Smooth muscle cell of the coronary artery (primary cell): ENCODE measurements around the gene EIF3D. TPM values are rescaled to one million over a fixed set of nuclear protein-coding genes. Genes with fewer than 3 reads are reported as not detected.

ENCODE experiments used
- total RNA-seq: library from RNA; depleted of rRNA; stranded (reverse); fragments of >200 nt; gene quantifications from 2 replicates; pipeline ENCODE4 v1.2.3, GENCODE V29; 2014; ENCODE audit warnings: low replicate concordance

The EIF3D gene, protein sequence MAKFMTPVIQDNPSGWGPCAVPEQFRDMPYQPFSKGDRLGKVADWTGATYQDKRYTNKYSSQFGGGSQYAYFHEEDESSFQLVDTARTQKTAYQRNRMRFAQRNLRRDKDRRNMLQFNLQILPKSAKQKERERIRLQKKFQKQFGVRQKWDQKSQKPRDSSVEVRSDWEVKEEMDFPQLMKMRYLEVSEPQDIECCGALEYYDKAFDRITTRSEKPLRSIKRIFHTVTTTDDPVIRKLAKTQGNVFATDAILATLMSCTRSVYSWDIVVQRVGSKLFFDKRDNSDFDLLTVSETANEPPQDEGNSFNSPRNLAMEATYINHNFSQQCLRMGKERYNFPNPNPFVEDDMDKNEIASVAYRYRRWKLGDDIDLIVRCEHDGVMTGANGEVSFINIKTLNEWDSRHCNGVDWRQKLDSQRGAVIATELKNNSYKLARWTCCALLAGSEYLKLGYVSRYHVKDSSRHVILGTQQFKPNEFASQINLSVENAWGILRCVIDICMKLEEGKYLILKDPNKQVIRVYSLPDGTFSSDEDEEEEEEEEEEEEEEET
- total RNA-seq: 403 and 814 TPM in 2 replicates

DNA sequence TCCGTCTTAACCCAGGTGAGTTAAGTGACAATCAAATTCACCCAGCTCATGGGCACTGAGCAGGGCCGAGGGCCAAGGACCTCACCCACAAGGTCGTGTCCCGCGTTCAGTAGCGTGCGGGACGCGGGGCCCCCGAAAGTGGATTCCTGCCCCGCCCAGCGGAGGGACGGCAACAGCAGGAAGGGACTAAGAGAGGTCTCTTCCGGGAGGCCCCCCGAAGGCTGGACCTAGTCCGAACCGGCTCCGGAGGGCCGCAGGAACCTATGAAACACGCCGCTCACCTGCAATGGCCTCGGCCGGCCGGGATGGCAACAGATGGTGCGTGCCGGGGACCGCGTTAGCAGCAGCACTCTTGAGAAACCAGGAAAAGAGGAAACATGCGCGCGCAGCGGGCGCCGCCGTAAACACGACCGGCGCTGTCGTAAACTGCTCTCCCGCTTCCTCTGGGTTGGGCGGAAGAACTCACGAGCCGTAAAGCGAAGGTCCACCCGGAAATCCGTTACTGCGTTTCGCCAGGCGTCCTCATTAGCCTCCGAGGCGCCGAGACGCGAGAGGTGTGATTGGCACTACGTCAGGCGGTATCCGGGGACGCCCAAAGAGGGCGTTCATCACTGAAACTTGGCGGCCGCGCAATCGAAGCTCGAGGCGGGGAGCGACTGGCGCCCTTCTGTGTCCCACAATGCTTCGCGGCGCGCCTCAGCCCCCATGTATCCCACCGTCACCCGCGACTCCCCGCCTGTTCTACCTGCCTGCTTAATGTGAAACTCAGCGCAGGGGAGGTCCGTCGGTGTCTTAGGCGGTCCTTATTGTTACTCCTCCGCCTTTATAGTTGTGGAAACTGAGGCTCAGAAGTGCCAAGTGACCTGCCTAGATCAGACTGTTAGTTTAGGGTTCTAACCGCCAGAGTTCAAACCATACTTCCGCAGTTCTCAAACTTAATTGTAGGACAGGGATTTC is at the start of gene EIF3D:
Gene EIF3D (minus strand): TSS at position 372 of the 957 bp plus-strand sequence. CDS start 3,045 bp downstream, outside the sequence.

GRCh38 chr22:36506637-36507517 is 22.1 kb downstream of the EIF3D start, which contains the start of gene FOXRED2:
Gene FOXRED2 (minus strand): TSS chr22:36507040. CDS start chr22:36506422, 618 bp downstream.

GRCh38 chr22:36481393-36482168 is 47.4 kb downstream of the EIF3D start, which contains the start of gene TXN2:
Gene TXN2 (minus strand): TSS chr22:36481640. CDS start chr22:36480837, 803 bp downstream.

Other genes with a start within 250 kb of the EIF3D start
- gene MYH9, start 141.2 kb downstream of the EIF3D start, total RNA-seq: 686 and 1,062 TPM in 2 replicates
- gene TXN2, start 47.5 kb downstream of the EIF3D start, total RNA-seq: 26.5 and 57.7 TPM in 2 replicates
- 2.4 and 4.9 TPM in 2 replicates for gene FOXRED2, start 22.1 kb downstream of the EIF3D start, total RNA-seq
- gene CACNG2, start 174.6 kb upstream of the EIF3D start, total RNA-seq: not detected in 2 replicates
- 13.7 and 24.0 TPM in 2 replicates for gene IFT27, start 247.0 kb upstream of the EIF3D start, total RNA-seq